ENCODE data around the gene STK25. TPM values are rescaled to one million over a fixed set of nuclear protein-coding genes. Genes with fewer than 3 reads are reported as not detected.

STK25 gene
- 170 and 243 TPM in 2 replicates for total RNA-seq

GRCh38 chr2:241508240-241509154 lies at the start of gene STK25:
STK25 (minus strand) TSS chr2:241508584; CDS start chr2:241508035, 549 bp downstream.

Other genes with a start within 250 kb of the STK25 start
- gene HDLBP, start 192.9 kb downstream of the STK25 start, total RNA-seq = 500 and 635 TPM in 2 replicates
- 328 and 377 TPM in 2 replicates for gene SEPTIN2, start 192.7 kb downstream of the STK25 start, total RNA-seq
- gene FARP2, start 152.3 kb downstream of the STK25 start, total RNA-seq = 16.8 and 27.8 TPM in 2 replicates
- 23.3 and 64.8 TPM in 2 replicates for gene BOK, start 50.2 kb upstream of the STK25 start, total RNA-seq
- gene THAP4, start 128.6 kb upstream of the STK25 start, total RNA-seq = 46.8 and 68.2 TPM in 2 replicates
- 58.7 and 69.3 TPM in 2 replicates for gene ATG4B, start 129.1 kb upstream of the STK25 start, total RNA-seq
- 24.0 and 66.8 TPM in 2 replicates for gene DTYMK, start 178.2 kb upstream of the STK25 start, total RNA-seq
- 16.2 and 21.1 TPM in 2 replicates for gene ING5, start 193.5 kb upstream of the STK25 start, total RNA-seq
- gene D2HGDH, start 226.0 kb upstream of the STK25 start, total RNA-seq = 11.4 and 17.1 TPM in 2 replicates

All from epithelial cell of alveolus of lung (primary cell).